Gastroesophageal sphincter (tissue), 3 donors: ENCODE measurements around the gene RBM6.

ENCODE experiments used
- CTCF ChIP-seq, 4 experiments: fragments of 200-600 bp in 2 of 4; fragments of 450-650 bp in 2 of 4; sonication (generic) in 1 of 4; IDR thresholded peaks; one replicate each; pipeline ENCODE4 v1.5.1; 2017 to 2019; ENCODE audit warnings: antibody characterized with exemption in 4 of 4, mild to moderate bottlenecking in 2 of 4, moderate library complexity in 2 of 4
- POLR2A ChIP-seq, 2 donors: fragments of 450-650 bp; IDR thresholded peaks; one replicate each; pipeline ENCODE4 v1.6.1; 2017; ENCODE audit warnings: antibody characterized with exemption in 2 of 2, mild to moderate bottlenecking in 2 of 2, moderate library complexity in 1 of 2
- POLR2AphosphoS5 ChIP-seq: sonication (generic); formaldehyde crosslinking; IDR thresholded peaks from one replicate; pipeline ENCODE4 v1.6.1; 2017; ENCODE audit warnings: antibody characterized with exemption

GRCh38 chr3:50122661-50123391 is 182.9 kb downstream of the RBM6 start:
- TF ChIP-seq CTCF (IDR thresholded peaks at IDR 0.05) (no peak), POLR2A (IDR thresholded peaks at IDR 0.05) (no peak), POLR2AphosphoS5 (no peak)
